B cell (primary cell): Measurements from ENCODE around the gene TFPI2. TPM values are rescaled to one million over a fixed set of nuclear protein-coding genes. Genes with fewer than 3 reads are reported as not detected.
A peak's percentile ranks its signal among the peaks of the same experiment; 100 is the strongest.

Experiments
- ATAC-seq: fragments of 200-7000 bp; cut with Tn5 transposase; one replicate; pipeline ENCODE4 v1.10.0; 2021; ENCODE audit warnings: low read depth, mild to moderate bottlenecking, moderate number of reproducible peaks, moderate library complexity
- CTCF ChIA-PET: fragments of 350-600 bp; sonication (Branson Sonifier 250); formaldehyde crosslinking; loops from one replicate; lab custom pipeline; 2021; ENCODE audit warnings: antibody characterized with exemption, inconsistent platforms; lab: Charles Lee
- POLR2A ChIA-PET: fragments of 350-600 bp; sonication (Branson Sonifier 250); formaldehyde crosslinking; loops from one replicate; lab custom pipeline; 2021; ENCODE audit warnings: antibody characterized with exemption; lab: Charles Lee
- DNase-seq: peaks from one replicate; pipeline ENCODE4 v3.0.0; 2013
- H2AFZ ChIP-seq: 2 replicates; pipeline ENCODE4 v1.6.1; 2012; ENCODE audit warnings: mild to moderate bottlenecking, low read depth, low read length; ENCODE audit not compliant: insufficient read depth, poor library complexity, severe bottlenecking
- H3K27ac ChIP-seq, 2 donors: 1 replicate in 1 of 2; 2 replicates in 1 of 2; pipeline ENCODE4 v1.5.1; 2012 to 2013; ENCODE audit warnings: low read length in 2 of 2, mild to moderate bottlenecking in 2 of 2, moderate library complexity in 1 of 2
- H3K27me3 ChIP-seq, 4 experiments: fragments of 200-600 bp in 1 of 4; sonication (generic) in 1 of 4; replicated peaks in 1 of 4; 1 replicate in 2 of 4; 2 replicates in 2 of 4; pipeline versions ENCODE4 v1.6.1 to v1.7.0; 2013 to 2016; ENCODE audit warnings: low read length in 3 of 4, mild to moderate bottlenecking in 2 of 4, mixed read lengths in 1 of 4, moderate library complexity in 1 of 4; ENCODE audit not compliant: insufficient read depth in 4 of 4, control insufficient read depth in 3 of 4; ENCODE audit errors: control extremely low read depth in 1 of 4
- H3K36me3 ChIP-seq, 2 experiments: replicated peaks in 1 of 2; 1 replicate in 1 of 2; 2 replicates in 1 of 2; pipeline versions ENCODE4 v1.6.1 to v1.7.1; 2013; ENCODE audit warnings: low read length in 1 of 2; ENCODE audit not compliant: insufficient read depth in 2 of 2, control insufficient read depth in 1 of 2; ENCODE audit errors: control extremely low read depth in 1 of 2, extremely low read depth in 1 of 2
- H3K4me1 ChIP-seq, 2 donors: fragments of 200-600 bp in 1 of 2; sonication (generic) in 1 of 2; 1 replicate in 1 of 2; 2 replicates in 1 of 2; pipeline versions ENCODE4 v1.5.1 to v1.6.1; 2013 to 2017; ENCODE audit warnings: low read length in 2 of 2; ENCODE audit not compliant: control insufficient read depth in 2 of 2, insufficient read depth in 2 of 2
- H3K4me2 ChIP-seq: replicated peaks from 2 replicates; pipeline ENCODE3; 2012; ENCODE audit warnings: mild to moderate bottlenecking, low read depth, low read length; ENCODE audit not compliant: poor library complexity, severe bottlenecking
- H3K4me3 ChIP-seq, 5 experiments: fragments of 200-600 bp in 1 of 5; sonication (generic) in 1 of 5; 1 replicate in 3 of 5; 2 replicates in 2 of 5; pipeline versions ENCODE4 v1.5.1 to v1.7.0; 2011 to 2016; ENCODE audit warnings: low read length in 4 of 5, mild to moderate bottlenecking in 4 of 5, low read depth in 2 of 5, control low read depth in 1 of 5, moderate library complexity in 1 of 5; ENCODE audit not compliant: insufficient read depth in 1 of 5; ENCODE audit errors: control extremely low read depth in 1 of 5, extremely low read depth in 1 of 5
- H3K79me2 ChIP-seq: fragments of 200-600 bp; sonication (generic); one replicate; pipeline ENCODE4 v1.6.0; 2016; ENCODE audit warnings: low read length; ENCODE audit not compliant: control insufficient read depth, insufficient read depth
- H3K9ac ChIP-seq: fragments of 200-600 bp; sonication (generic); 2 replicates; pipeline ENCODE4 v1.6.1; 2017; ENCODE audit warnings: mild to moderate bottlenecking, low read length, moderate library complexity
- H3K9me3 ChIP-seq, 3 donors: one replicate each; pipeline versions ENCODE4 v1.6.1 to v1.7.1; 2013; ENCODE audit warnings: low read length in 2 of 3; ENCODE audit not compliant: control insufficient read depth in 2 of 3, insufficient read depth in 1 of 3; ENCODE audit errors: control extremely low read depth in 1 of 3
- H4K20me1 ChIP-seq: 2 replicates; pipeline ENCODE4 v1.6.0; 2012; ENCODE audit warnings: mild to moderate bottlenecking, low read length; ENCODE audit not compliant: insufficient read depth, control insufficient read depth, poor library complexity, severe bottlenecking
- H3K27ac Mint-ChIP-seq: one replicate; pipeline ENCODE4 v1.8.0; 2021; ENCODE audit warnings: mixed read lengths
- H3K27me3 Mint-ChIP-seq: one replicate; pipeline ENCODE4 v1.8.0; 2021; ENCODE audit warnings: mixed read lengths
- H3K4me1 Mint-ChIP-seq: one replicate; pipeline ENCODE4 v1.8.0; 2021; ENCODE audit warnings: mixed read lengths
- H3K4me3 Mint-ChIP-seq: one replicate; pipeline ENCODE4 v1.8.0; 2021; ENCODE audit warnings: mixed read lengths
- H3K9me3 Mint-ChIP-seq: one replicate; pipeline ENCODE4 v1.8.0; 2022; ENCODE audit warnings: mixed read lengths; ENCODE audit not compliant: insufficient read depth
- CTCF ChIP-seq: fragments of 200-600 bp; IDR thresholded peaks from one replicate; pipeline ENCODE4 v1.8.0; 2022; ENCODE audit warnings: antibody characterized with exemption, mild to moderate bottlenecking
- EZH2 ChIP-seq: IDR thresholded peaks from 2 replicates; pipeline ENCODE4 v1.6.1; 2012; ENCODE audit warnings: borderline replicate concordance, low read depth, mild to moderate bottlenecking, moderate library complexity, low read length; ENCODE audit not compliant: insufficient read depth, poor library complexity, severe bottlenecking
- WGBS: methylation state at CpG from one replicate; pipeline ENCODE4 v1.1.5; 2013; ENCODE audit warnings: missing lambda C conversion rate; ENCODE audit not compliant: insufficient coverage; 5-methylcytosine and 5-hydroxymethylcytosine counted together
- intact Hi-C: fragments of 100-400 bp; cut with micrococcal nuclease; formaldehyde crosslinking; loops from one replicate; pipeline ENCODE4 v1.10.0; 2022
- polyA plus RNA-seq: library from polyadenylated mRNA; depleted of rRNA; stranded (reverse); fragments of >200 nt; gene quantifications from 2 replicates; pipeline ENCODE4 v1.2.3, GENCODE V29; 2012
- total RNA-seq, 2 donors: library from RNA; stranded (reverse); fragments of 120-200 nt in 1 of 2; gene quantifications; 1 replicate in 1 of 2; 2 replicates in 1 of 2; pipeline versions ENCODE4 v1.2.3 to v1.2.4, GENCODE V29; 2013 to 2022

The TFPI2 gene
- total and polyA plus RNA-seq, 2 donors (not counting 1 experiment from before 2014, with no cell fraction given) = 0.21 to 0.96 TPM

DNA sequence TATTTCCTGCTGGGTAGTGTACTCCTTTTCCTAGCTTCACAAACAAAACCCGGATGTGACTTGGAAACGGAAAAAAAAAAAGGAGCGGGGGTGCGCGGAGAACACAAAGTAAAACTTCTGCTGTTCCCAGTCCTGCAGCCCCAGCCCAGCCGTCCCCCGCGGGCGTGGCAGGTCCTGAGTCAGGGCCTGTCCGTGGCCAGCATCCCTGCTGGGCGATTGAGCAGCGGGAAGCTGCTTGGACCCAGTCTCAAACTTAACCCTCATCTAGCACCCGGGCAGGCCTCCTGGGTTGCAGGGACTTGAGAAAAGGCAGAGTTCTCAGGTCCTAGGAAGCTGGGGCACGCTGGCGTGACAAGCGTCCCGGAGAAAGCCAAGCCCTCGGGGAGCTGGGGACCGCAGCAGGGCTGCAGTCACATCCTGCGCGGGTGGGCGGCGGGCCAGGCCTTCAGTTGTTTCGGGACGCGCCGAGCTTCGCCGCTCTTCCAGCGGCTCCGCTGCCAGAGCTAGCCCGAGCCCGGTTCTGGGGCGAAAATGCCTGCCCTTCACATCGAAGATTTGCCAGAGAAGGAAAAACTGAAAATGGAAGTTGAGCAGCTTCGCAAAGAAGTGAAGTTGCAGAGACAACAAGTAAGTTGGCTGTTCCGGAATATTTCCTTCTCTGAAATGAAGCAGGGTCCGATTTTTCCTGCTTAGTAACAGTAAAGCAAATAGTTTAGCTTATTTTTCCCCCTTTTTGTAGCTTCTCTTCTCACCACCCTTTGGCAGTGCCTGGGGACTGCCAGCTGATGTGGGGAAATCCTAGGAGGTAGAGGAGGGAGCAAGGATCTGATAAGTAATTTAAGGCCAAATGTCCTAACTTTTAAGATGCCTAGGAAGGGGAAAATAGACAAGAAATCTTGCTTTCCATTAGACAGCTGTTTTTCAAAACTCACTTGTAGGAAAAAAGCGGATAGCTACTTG lies 31.3 kb upstream of the TFPI2 start, which contains the start of gene GNG11:
GNG11 (plus strand) TSS at position 129 of the 960 bp plus-strand sequence; CDS start at position 532, 403 bp downstream.
- POLR2A ChIA-PET = interaction anchor here (0.6 to 0.7 kb wide), 2 partner anchors 128 to 240 kb away, joined by 4 to 5 read pairs; no protein-coding TSS in a partner anchor
- Histone ChIP-seq H4K20me1 (no peaks in the 10 kb centered on the region), H2AFZ (peak within 1 kb of the TSS; percentile 87), H3K27ac (peak within 1 kb of the TSS in 1 of 2 donors; percentile 73), H3K9ac (peak within 1 kb of the TSS; percentile 78), H3K79me2 (no peaks in the 10 kb centered on the region), H3K27me3 (peaks cover 0 to 6% (median 0%) of the 10 kb centered on the region in 4 experiments), H3K36me3 (no peaks in the 10 kb centered on the region), H3K4me3 (peak within 1 kb of the TSS; percentile 53 to 83 (median 76)), H3K4me1 (peaks cover 13 to 14% of the 10 kb centered on the region in 2 donors), H3K4me2 (peak within 1 kb of the TSS; percentile 89), H3K9me3 (no peaks in the 10 kb centered on the region)
- CTCF ChIA-PET = interaction anchor here (0.6 to 3.3 kb wide), 12 partner anchors 15 to 676 kb away, joined by 3 to 22 read pairs (median 4); partner anchors contain the start of gene COL1A2
- TF ChIP-seq CTCF (no peak), EZH2 (no peak)
- DNase-seq (peak; percentile 59), ATAC-seq (peak; percentile 79)
- Mint-ChIP-seq H3K27me3 (peaks cover 13% of the 10 kb centered on the region), H3K27ac (peak within 1 kb of the TSS; percentile 86), H3K4me1 (peaks cover 23% of the 10 kb centered on the region), H3K4me3 (peak within 1 kb of the TSS; percentile 88), H3K9me3 (no peaks in the 10 kb centered on the region)
- WGBS = under 1% methylated on average over 31 of the region's 39 CpGs
- intact Hi-C loops = loop anchor here (5.0 kb wide), 1 partner anchor 165 kb away; no protein-coding TSS in a partner anchor
